Hematopoietic multipotent progenitor cell (in vitro differentiated cells): Measurements from ENCODE around the gene TMEM232. TPM values are rescaled to one million over a fixed set of nuclear protein-coding genes. Genes with fewer than 3 reads are reported as not detected.

Experiments
- DNase-seq, 3 donors: peaks; one replicate each; pipeline ENCODE4 v3.0.0-alpha.2; 2011 to 2015; ENCODE audit warnings: low read depth in 2 of 3, low spot score in 2 of 3
- small RNA-seq: library from RNA; depleted of rRNA; stranded (forward); fragments of <200 nt; gene quantifications from one replicate; pipeline ENCODE3, GENCODE V24; 2012
- total RNA-seq: library from RNA; depleted of rRNA; stranded (reverse); fragments of >200 nt; gene quantifications from one replicate; pipeline ENCODE4 v1.2.3, GENCODE V29; 2012

The TMEM232 gene
- total RNA-seq, 1 donor = 1.9 TPM

DNA sequence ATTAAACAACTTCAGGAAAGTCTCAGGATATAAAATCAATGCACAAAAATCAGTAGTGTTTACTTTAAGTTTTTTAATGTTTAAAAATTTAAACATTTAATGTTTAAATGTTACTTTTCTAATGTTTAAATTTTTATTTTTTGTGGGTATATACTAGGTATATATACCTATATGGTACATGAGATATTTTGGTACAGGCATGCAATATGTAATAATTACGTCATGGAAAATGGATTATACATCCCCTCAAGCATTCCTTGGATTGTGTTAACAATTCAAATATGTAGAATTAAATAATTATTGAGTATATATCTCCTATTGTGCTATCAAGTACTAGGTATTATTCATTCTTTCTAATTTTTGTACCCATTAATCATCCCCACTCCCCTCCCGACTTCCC lies 291.3 kb downstream of the TMEM232 start:
- no peak for DNase-seq

DNA sequence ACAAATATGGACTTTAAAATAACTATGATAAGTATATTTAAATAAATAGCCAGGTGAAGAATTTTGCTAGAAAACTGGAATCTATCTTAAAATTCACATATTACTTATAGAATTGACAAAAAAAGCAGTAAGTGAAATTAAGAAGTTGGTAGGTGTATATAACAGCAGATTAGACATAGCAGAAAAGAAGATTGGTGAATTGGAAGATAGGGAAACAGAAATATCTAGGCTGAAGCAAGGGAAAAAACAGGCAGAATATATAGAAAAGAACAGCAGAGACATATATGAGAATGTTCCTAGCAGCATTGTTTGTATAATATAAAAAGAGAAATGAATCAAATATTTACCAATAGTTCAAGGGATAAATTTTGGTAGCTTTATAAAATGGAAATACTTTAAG lies 294.9 kb downstream of the TMEM232 start:
- no peak for DNase-seq

DNA sequence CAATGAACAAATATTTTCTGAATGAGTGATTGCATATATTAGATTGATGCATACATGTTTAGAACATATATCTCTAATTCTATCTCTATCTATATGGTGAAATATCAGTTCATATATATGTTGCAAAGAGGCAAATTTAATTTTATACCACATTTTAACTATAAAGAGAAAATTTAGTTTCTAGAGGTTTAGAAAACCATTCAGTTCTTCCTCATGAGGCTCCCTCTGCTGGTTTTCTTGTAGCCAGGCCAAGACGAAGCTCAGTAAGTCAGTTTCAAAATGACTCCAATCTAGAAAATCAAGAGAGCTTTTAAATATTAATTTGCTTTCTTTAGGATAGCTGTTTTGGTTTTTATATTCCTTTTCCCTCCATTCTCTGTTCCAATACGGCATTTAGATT lies 312.1 kb downstream of the TMEM232 start:
- DNase-seq = peak in 1 of 3 donors; percentile 23

DNA sequence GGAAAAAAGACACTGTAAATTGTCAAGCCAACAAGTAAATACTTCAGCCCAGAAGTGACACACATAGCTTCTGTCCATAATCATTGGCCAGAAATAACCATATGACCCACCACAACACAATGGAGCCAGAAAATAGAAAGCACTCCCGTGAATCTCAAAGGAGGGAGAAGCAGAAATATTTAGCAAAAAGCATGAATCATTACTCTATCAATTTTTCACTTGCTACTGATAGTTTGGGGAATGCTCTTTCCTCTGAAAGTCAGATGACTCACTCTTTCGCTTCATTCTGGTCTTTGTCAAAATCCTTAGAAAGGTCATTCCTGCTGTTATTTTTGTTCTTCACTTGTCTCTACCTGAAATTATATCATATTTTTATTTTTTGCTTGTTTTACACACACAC lies 312.6 kb downstream of the TMEM232 start:
- DNase-seq = no peak

DNA sequence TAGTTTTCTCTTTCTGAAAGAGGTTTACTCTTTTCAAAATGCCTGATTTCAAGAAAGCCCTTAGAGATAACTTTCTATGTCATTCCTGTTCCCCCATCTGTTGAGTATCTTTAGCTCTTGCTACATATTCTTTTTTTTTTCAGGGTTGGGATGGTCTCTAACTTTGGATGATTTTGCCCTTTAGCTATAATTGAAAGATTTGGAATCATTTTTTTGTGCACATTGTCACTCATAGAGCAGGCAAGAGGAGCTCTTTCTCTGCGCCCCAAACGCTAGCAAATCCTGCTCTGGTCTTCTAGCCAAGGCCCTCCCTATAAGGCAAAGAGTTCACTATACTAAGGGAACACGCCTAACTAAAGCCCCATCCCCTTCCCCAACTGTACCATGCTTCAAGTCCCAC lies 316.9 kb downstream of the TMEM232 start:
- DNase-seq = no peak

DNA sequence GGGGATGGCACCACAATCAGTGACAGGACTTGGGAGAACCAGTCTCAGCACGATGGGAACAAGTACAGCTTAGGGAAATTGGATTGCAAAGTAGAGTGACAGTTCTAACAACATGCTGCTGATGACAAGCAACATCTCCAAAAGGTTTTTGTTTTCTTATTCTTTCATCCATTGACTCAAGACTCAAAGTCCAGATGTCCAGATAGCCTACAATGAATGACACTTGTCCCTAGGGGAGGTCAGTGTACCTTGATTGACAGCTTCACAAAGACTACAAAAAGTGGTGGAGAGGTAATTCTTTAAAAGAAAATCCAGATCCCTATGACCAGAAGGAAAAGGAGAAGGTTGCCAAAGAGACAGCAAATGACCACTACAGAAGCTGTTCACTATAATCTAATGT lies 323.9 kb downstream of the TMEM232 start:
- no peak for DNase-seq

DNA sequence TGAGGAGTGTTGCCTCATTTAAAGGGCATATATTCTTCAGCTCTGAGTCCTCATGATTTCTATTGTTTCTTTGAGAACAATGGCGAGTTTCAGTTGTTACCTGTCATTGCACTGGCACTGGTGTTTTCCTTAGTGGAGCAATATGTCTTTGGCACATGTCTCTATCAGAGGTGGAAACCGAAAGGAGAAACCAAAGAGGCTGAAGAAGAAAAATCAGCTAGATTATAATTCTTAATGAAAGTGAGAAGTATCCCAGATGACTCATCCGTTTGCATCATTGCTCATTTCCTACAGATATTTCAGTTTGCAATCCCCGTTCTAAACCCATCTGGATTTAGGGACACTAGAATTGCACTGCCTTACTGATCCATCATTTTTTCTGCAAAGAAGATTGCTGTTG lies 324.6 kb downstream of the TMEM232 start:
- no peak for DNase-seq

GRCh38 chr5:110398951-110399350 lies 327.5 kb downstream of the TMEM232 start:
- DNase-seq = no peak

- DNase-seq = no peak
Observed at GRCh38 chr5:110397281-110397680, 329.2 kb downstream of the TMEM232 start.

DNA sequence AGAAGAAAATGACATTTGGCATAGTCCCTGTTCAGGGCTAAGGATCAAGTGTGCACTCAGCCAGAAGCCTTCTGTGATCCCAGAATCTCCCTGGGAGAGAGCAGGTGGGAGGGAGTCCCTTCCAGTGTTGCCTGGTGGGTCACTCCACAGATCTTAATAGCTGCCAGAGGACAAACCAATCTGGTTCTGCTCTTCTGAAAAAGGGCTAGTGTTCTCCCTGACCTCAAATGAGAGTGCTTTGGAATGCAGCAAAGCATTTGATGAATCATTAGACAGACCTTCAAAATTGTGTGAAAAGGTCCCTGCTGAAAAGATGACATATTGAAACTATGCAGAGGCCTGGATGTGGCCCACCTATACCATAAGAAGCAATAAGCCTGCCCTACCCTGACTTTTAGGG lies 339.7 kb downstream of the TMEM232 start:
- no peak for DNase-seq

DNA sequence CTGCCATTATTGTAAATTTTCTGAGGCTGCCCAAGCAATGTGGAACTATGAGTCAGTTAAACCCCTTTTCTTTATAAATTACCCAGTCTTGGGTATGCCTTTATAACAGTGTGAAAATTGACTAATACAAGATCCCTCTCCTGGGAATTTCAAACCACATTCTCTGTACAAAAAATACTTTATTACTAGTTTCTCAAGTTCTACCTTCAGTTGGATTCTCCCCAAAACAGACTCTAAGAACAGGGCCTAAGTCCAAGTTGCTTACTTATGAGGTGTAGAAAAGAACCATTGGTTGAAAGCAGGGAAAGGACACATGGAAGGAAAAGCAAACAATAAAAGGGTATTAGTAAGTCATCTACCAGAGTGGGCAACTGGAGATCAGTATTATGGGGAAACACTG lies 343.2 kb downstream of the TMEM232 start:
- no peak for DNase-seq

DNA sequence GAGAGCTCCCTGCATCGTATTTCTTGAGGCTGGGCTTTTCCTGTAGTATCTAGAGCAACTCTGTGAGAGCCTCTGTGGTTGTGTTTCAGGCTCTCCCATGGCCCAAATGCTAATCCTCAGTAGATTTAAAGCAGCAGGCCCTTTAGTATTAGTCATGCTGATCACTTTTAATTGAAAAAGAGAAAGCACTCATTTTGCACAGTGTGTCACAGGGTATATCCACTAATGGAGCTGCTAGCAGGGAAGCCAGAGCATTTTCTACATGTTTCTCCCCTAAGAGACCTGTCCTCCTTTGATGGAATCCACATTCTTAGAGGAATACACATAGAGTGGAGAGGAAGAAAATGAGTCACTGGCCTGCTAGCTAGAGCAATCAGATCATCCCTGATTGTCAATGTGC lies 348.5 kb downstream of the TMEM232 start:
- no peak for DNase-seq

GRCh38 chr5:110377361-110377760 lies 349.1 kb downstream of the TMEM232 start:
- DNase-seq = no peak

- DNase-seq = no peak
Observed at GRCh38 chr5:110376281-110376951, 350.1 kb downstream of the TMEM232 start.

DNA sequence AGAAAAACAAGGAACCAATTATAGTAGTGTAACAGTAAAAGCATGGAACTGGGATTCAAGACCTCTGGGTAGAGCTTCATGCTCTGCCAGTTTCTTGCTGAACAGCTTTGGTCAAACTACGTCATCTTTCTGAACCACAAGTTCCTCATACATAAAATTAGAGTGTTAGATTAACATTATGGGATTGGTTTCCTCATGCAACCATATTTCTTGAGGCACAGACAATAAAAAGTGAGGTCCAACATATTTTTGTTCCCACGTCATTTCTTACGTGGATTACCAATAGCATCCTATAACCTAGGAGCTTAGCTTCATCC lies 354.8 kb downstream of the TMEM232 start:
- DNase-seq = peak in 2 of 3 donors; percentile 24 to 59

DNA sequence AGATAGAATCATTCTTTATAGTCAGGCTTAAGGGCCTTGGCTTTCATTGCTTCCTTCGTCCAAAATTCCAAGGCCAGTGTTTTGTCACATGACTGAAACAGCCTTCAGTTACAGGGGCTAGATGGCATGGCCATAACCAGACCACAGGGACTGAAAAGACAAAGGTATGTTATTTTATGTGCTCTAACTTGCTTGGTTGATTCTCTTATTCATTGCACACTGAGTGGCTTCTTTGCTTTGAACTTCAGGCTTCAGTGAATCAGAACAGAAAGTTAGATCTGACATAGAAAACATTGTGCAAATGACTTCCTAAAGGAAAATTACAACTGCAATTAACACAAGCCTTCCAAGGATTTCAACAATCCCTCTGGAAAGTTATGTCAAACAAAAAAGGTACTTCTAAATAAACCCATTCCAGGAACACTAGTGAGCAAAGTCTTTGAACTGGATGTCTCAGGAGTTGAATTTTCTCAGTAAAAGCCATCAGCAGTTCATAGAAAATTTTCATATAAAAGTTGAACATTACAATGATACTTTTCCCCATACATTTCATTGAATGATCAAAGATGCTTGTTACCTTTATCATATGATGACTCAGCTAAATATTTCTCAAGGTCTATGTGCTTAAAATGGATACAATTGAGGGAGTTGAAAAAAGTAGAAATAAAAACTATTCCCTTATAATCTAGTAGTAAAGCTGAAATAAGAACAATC lies 355.3 kb downstream of the TMEM232 start:
- no peak for DNase-seq

Small RNAs within 50 kb of the gene (small RNA-seq; reads per million reads assigned to genes)
- not detected for gene MIR548F3
- not detected for gene RF00432

Other genes starting within 250 kb of the TMEM232 start
- gene SLC25A46, start 12.3 kb upstream of the TMEM232 start, total RNA-seq = 38.8 TPM